Lung (tissue), 12 donors: ENCODE data around the gene AKT1S1. TPM values are rescaled to one million over a fixed set of nuclear protein-coding genes. Genes with fewer than 3 reads are reported as not detected.
A peak's percentile ranks its signal among the peaks of the same experiment; 100 is the strongest.

Source experiments
- ATAC-seq: fragments of 200-7000 bp; cut with Tn5 transposase; one replicate; pipeline ENCODE4 v1.9.1; 2020; ENCODE audit warnings: moderate number of reproducible peaks; ENCODE audit not compliant: insufficient read depth, low FRiP score
- DNase-seq, 3 donors: peaks; one replicate each; pipeline ENCODE4 v3.0.0-alpha.2; 2013 to 2017
- H3K27ac ChIP-seq, 2 donors: one replicate each; pipeline ENCODE4 v1.5.1; 2013; ENCODE audit warnings: mild to moderate bottlenecking in 2 of 2, moderate library complexity in 2 of 2, control low read depth in 1 of 2, inconsistent platforms in 1 of 2, low read depth in 1 of 2, low read length in 1 of 2
- H3K27me3 ChIP-seq, 3 donors: one replicate each; pipeline ENCODE4 v1.5.1; 2013; ENCODE audit warnings: low read length in 2 of 3; ENCODE audit not compliant: control insufficient read depth in 3 of 3, insufficient read depth in 3 of 3
- H3K36me3 ChIP-seq, 4 donors: one replicate each; pipeline ENCODE4 v1.5.1; 2013; ENCODE audit warnings: low read length in 4 of 4, mild to moderate bottlenecking in 1 of 4, moderate library complexity in 1 of 4; ENCODE audit not compliant: control insufficient read depth in 4 of 4, insufficient read depth in 4 of 4
- H3K4me1 ChIP-seq, 5 donors: one replicate each; pipeline ENCODE4 v1.5.1; 2013; ENCODE audit warnings: low read length in 5 of 5, mild to moderate bottlenecking in 2 of 5, moderate library complexity in 1 of 5; ENCODE audit not compliant: control insufficient read depth in 5 of 5, insufficient read depth in 5 of 5
- H3K4me3 ChIP-seq: one replicate; pipeline ENCODE4 v1.5.1; 2013; ENCODE audit warnings: mild to moderate bottlenecking, control low read depth, moderate library complexity
- H3K9ac ChIP-seq, 2 donors: one replicate each; pipeline ENCODE4 v1.5.1; 2013; ENCODE audit warnings: low read length in 2 of 2, control low read depth in 1 of 2; ENCODE audit not compliant: insufficient read depth in 1 of 2
- H3K9me3 ChIP-seq, 4 donors: one replicate each; pipeline ENCODE4 v1.5.1; 2013; ENCODE audit warnings: low read length in 3 of 4, mild to moderate bottlenecking in 1 of 4, moderate library complexity in 1 of 4; ENCODE audit not compliant: control insufficient read depth in 4 of 4, insufficient read depth in 3 of 4
- WGBS, 2 donors: extraction: QIAGEN DNeasy Blood & Tissue Kit; methylation state at CpG; one replicate each; pipeline ENCODE4 v1.1.7; 2013; 5-methylcytosine and 5-hydroxymethylcytosine counted together
- polyA plus RNA-seq, 2 donors: library from polyadenylated mRNA; stranded (reverse); fragments of 200-250 nt; gene quantifications; one replicate each; pipeline ENCODE4 v1.2.1, GENCODE V29; 2013
- total RNA-seq, 2 donors: library from RNA; depleted of rRNA in 1 of 2; stranded (reverse); fragments of >200 nt in 1 of 2; gene quantifications; one replicate each; pipeline ENCODE4 v1.2.1, GENCODE V29; 2014 to 2021
- TF ChIP-seq, protein P1 (sequence below): IDR thresholded peaks from 2 replicates; pipeline ENCODE4 v1.5.1; 2012; ENCODE audit warnings: mild to moderate bottlenecking; ENCODE audit errors: control extremely low read depth, extremely low read depth
- donor health status: control.
- donor health status: control.
- donor health status: Bipolar disorder and iron deficiency.
- donor health status: healthy.
- donor health status: DM: yes; HTN: yes; CAD: no.

AKT1S1 gene
- total and polyA plus RNA-seq, 4 donors, result 6.7 to 46.4 (median 35.9) TPM

DNA sequence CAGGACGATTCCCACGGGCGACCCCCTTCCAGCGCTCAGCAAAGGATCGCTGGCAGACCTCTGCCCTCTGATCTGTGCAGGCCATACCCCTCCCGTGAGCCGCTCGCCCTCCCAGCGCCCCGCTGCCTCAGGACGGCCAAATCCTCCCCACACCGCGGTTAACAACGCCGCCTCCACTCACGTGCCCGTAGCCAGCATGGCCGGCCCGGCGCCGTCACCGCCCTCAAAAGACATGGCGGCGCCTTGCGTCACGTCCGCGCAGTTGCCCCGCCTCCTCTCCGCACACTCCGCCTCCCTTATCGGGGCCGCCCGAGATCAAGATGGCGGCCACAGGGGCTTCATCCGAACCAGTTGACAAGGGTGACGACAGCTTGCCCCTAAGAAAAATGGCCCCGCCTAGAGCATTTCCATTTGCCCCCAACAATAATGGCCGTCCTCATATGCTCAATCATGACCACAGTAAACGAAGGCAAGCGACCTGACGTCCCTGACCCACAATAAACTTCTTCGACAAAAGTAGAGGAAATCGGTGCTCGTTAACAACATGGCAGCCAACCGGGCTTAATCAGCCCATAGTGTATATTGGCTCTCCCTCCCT lies 634 bp downstream of the AKT1S1 start:
- Histone ChIP-seq H3K36me3 (peaks cover 4 to 25% (median 21%) of the 10 kb centered on the region in 4 donors), H3K9me3 (no peaks in the 10 kb centered on the region), H3K27ac (peak overlapping the region; percentile 97 to 98), H3K4me3 (peak overlapping the region; percentile 70), H3K27me3 (no peaks in the 10 kb centered on the region), H3K9ac (peak overlapping the region; percentile 98 to 99), H3K4me1 (peaks cover 0 to 18% (median 7%) of the 10 kb centered on the region in 5 donors)
- DNase-seq, result peak; percentile 99 to 100 (median 99)
- WGBS, 2 donors, result 0 to 1% methylated on average over 42 to 46 of the region's 46 CpGs
- peak; percentile 71 for ATAC-seq
- TF ChIP-seq, protein P1, sequence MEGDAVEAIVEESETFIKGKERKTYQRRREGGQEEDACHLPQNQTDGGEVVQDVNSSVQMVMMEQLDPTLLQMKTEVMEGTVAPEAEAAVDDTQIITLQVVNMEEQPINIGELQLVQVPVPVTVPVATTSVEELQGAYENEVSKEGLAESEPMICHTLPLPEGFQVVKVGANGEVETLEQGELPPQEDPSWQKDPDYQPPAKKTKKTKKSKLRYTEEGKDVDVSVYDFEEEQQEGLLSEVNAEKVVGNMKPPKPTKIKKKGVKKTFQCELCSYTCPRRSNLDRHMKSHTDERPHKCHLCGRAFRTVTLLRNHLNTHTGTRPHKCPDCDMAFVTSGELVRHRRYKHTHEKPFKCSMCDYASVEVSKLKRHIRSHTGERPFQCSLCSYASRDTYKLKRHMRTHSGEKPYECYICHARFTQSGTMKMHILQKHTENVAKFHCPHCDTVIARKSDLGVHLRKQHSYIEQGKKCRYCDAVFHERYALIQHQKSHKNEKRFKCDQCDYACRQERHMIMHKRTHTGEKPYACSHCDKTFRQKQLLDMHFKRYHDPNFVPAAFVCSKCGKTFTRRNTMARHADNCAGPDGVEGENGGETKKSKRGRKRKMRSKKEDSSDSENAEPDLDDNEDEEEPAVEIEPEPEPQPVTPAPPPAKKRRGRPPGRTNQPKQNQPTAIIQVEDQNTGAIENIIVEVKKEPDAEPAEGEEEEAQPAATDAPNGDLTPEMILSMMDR, result no peak

DNA sequence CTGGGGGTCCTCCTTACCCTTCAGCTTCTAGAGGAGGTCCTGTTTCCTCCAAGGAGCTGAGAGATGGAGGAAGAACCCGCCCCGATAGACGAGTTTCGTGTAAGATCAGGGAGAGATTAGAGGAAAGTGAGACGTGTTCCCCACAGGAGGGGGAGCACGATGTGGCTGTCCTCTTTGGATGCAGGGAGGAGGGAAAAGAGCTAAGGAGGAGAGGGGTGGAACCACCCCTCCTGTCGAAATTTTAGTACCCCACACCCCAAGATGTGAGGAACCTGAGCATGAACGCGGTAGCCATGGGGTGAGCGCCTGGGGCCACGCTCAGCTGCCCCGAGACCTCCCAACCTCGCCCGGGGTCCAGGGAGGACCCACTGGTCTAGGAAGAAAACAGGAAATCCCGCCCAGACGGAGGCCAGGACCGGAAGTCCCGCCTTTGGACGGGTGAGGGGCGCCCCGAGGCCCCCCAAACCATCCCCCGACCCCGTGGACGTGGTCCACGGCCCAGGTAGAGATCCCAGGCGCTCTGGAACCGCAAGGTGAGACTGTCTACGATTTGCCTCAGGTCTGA lies 1.2 kb downstream of the AKT1S1 start:
- TF ChIP-seq, protein P1, result no peak
- Histone ChIP-seq H3K4me1 (peaks cover 0 to 18% (median 7%) of the 10 kb centered on the region in 5 donors), H3K36me3 (peaks cover 0 to 23% (median 20%) of the 10 kb centered on the region in 4 donors), H3K27ac (peak overlapping the region; percentile 88 to 97), H3K9ac (peak overlapping the region; percentile 98 to 99), H3K4me3 (peak overlapping the region; percentile 70), H3K27me3 (no peaks in the 10 kb centered on the region), H3K9me3 (no peaks in the 10 kb centered on the region)
- ATAC-seq (no peak), DNase-seq (peak; percentile 70 to 78 (median 73))
- WGBS, 2 donors, result 1% methylated on average over 27 to 28 of the region's 28 CpGs

DNA sequence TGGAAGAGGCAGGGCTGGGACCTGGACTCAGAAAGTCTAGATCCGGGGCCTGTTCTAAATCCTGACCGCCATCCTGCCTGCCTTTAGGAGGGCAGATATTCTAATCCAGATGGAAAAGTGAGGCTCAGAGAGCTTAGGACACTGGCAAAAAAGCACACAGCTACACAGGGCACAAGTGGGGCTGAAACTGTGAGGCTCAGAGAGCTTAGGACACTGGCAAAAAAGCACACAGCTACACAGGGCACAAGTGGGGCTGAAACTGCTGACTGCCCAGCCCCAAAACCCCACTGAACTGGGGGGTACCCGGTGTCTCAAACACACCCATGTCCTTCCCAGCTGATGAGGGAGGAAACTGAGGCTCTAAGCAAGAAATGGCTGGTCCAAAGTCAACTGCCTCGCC lies 2.0 kb downstream of the AKT1S1 start:
- Histone ChIP-seq H3K9ac (peak overlapping the region in 1 of 2 donors; percentile 99), H3K4me1 (peaks cover 0 to 24% (median 9%) of the 10 kb centered on the region in 5 donors), H3K36me3 (peaks cover 0 to 16% (median 14%) of the 10 kb centered on the region in 4 donors), H3K27ac (no peak overlapping the region), H3K9me3 (no peaks in the 10 kb centered on the region), H3K27me3 (no peaks in the 10 kb centered on the region), H3K4me3 (no peak overlapping the region)
- TF ChIP-seq, protein P1, result no peak
- 89 to 98% methylated on average over 4 of the region's 4 CpGs for WGBS, 2 donors
- DNase-seq (no peak), ATAC-seq (no peak)
